Prostate gland (tissue), 2 donors: ENCODE data around the gene TMEM165.

Experiments used
- CTCF ChIP-seq, 4 experiments: fragments of 200-600 bp in 2 of 4; fragments of 450-650 bp in 2 of 4; sonication (generic) in 2 of 4; IDR thresholded peaks; 1 replicate in 3 of 4; 2 replicates in 1 of 4; pipeline ENCODE4 v1.5.1; 2016 to 2019; ENCODE audit warnings: antibody characterized with exemption in 4 of 4, mild to moderate bottlenecking in 2 of 4, moderate library complexity in 2 of 4
- POLR2A ChIP-seq: fragments of 450-650 bp; IDR thresholded peaks from one replicate; pipeline ENCODE4 v1.6.1; 2016; ENCODE audit warnings: antibody characterized with exemption, mild to moderate bottlenecking

- TF ChIP-seq CTCF (IDR thresholded peaks at IDR 0.05) (peak; percentile 92 to 97 (median 96)), POLR2A (peak; percentile 28)
Measured at GRCh38 chr4:55345980-55346850, 49.5 kb upstream of the TMEM165 start, which contains the start of gene SRD5A3.
